Astrocyte of the spinal cord (primary cell): ENCODE results near the gene VPS4B.
"Not testable (repeated sequence)": the region's sequence is repeated elsewhere in the genome, so short reads cannot be mapped to it uniquely, and the experiment has no call there.

Source experiments
- DNase-seq: peaks from one replicate; pipeline ENCODE4 v3.0.0; 2011; ENCODE audit warnings: low read depth, low spot score
- H3K4me3 ChIP-seq: 2 replicates; pipeline ENCODE4 v1.5.1; 2011; ENCODE audit warnings: low read depth, mild to moderate bottlenecking, low read length, moderate library complexity
- in situ Hi-C: cut with HindIII; loops from 2 replicates; pipeline ENCODE4 v1.10.0; 2017; ENCODE audit warnings: low sequenced_read_pairs
- TF ChIP-seq, protein P1 (sequence below): IDR thresholded peaks from 2 replicates; pipeline ENCODE4 v1.5.1; 2012; ENCODE audit warnings: low read depth, mild to moderate bottlenecking, low read length, inconsistent platforms

Gene VPS4B

DNA sequence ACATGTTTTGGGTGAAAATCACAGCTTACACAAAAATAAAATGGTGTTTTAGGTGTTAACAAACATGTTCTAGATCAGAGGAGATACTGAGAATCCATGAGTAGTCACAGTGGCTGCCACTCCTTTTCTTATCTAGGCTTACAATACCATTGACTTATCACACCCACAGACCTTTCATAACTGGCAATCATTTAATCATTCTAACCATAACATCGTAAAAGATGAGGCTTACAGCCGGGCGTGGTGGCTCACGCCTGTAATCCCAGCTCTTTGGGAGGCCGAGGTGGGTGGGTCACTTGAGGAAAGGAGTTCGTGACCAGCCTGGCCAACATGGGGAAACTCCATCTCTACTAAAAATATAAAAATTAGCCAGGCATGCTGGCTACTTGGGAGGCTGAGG lies 35.7 kb upstream of the VPS4B start:
- TF ChIP-seq, protein P1, sequence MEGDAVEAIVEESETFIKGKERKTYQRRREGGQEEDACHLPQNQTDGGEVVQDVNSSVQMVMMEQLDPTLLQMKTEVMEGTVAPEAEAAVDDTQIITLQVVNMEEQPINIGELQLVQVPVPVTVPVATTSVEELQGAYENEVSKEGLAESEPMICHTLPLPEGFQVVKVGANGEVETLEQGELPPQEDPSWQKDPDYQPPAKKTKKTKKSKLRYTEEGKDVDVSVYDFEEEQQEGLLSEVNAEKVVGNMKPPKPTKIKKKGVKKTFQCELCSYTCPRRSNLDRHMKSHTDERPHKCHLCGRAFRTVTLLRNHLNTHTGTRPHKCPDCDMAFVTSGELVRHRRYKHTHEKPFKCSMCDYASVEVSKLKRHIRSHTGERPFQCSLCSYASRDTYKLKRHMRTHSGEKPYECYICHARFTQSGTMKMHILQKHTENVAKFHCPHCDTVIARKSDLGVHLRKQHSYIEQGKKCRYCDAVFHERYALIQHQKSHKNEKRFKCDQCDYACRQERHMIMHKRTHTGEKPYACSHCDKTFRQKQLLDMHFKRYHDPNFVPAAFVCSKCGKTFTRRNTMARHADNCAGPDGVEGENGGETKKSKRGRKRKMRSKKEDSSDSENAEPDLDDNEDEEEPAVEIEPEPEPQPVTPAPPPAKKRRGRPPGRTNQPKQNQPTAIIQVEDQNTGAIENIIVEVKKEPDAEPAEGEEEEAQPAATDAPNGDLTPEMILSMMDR = no peak
- in situ Hi-C loops = no loop called here

DNA sequence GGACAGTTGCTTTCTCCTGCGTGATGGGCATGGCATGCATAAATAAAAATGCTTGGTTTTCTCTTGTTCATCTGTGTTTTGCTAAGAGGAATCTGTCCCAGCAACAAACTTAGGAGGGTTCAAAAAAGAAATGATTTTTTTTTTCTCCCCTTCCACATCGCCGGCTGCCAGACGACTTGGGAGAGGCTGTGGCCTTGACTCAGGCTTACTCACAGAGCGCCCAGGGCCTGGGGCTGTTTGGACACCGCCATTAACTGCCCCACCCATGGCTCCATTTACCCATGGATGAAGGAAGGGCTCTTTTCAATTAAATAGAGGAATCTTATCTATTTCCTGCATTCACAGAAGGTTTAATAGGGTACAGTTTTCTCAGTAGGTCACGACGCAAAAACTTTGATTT lies 32.2 kb upstream of the VPS4B start:
- H3K4me3 ChIP-seq = no peak overlapping the region
- in situ Hi-C loops = no loop called here
- TF ChIP-seq, protein P1 = no peak
- DNase-seq = peak; percentile 4

More for the DNA sequence above, 35.7 kb upstream of the VPS4B start:
- no peak overlapping the region for H3K4me3 ChIP-seq
- no peak for DNase-seq

DNA sequence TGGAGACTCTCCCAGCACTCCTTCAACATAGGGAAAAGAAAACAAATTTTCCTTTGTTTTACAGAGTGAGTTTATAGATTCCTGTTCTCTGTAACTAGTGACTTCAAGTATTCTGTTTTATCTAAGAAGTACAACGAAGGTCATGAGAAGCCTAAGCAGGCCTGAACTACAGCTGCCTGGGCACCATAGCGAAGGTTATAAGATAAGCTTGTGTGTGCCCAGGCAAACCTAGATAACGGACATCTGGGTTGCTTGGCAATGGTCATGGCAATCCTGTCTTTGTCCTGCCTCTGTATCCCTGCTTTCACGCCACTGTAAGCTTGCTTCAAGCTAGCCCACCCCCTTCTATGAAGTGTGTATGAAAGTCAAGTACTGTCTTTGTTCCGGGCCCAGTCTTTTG lies 30.5 kb upstream of the VPS4B start:
- in situ Hi-C loops, H3K4me3 ChIP-seq, DNase-seq: not testable (repeated sequence)

DNA sequence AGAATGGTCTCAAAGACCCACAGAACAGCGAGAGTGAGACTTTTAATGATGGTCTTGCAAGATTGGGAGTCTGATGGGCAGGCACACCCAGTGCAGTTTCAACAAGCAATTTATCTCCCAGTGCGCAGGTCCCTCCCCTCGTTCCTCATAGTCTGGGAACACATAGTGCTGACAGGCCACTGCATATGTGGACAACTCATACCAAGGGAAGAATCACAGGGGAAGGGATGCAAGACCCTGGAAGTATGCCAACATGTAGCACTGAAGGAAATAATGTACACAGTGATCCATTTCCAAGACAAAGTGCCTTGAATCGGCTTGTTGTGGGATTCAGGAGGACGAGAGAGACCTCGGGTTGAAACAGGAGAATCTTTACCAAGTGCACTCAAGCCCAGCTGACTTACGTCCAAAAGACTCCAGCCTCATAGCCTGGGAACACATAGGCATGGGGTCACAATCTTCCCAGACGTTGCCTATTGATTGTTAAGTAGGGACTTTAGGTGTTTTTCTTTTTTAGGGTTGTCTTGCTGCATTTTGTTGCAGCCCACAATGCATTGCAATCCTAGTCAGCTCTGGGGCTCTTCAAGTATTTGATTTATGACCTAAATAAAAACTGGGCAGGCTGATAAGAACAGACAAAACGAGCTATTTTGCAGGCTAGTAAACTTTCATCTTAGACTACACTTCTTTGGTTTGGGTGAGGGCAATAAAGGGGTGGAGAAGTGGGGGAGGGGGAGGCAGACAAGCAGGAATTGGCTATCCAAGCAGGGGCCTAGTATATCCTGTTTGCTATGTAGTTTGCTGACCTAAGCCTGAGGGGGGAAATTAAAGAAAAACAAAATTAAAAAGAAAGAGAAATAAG lies 29.8 kb upstream of the VPS4B start:
- in situ Hi-C loops = no loop called here
- DNase-seq = no peak
- no peak overlapping the region for H3K4me3 ChIP-seq
- TF ChIP-seq, protein P1 = no peak

DNA sequence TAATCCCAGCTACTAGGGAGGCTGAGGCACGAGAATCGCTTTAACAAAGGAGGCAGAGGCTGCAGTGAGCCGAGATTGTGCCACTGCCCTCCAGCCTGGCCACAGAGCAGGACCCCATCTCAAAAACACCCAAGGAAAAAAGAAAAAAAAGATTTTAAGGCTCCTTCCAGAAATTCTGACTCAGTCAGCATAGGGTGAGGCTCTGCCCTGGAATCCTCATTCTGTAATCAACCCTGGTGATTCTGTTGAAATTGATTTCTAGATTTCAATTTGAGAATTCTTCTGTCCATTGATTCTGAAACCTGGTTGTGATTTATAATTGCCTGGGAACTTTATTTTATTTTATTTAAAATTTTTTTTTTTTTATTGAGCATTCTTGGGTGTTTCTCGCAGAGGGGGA lies 27.1 kb upstream of the VPS4B start:
- DNase-seq = no peak
- TF ChIP-seq, protein P1 = no peak
- in situ Hi-C loops = no loop called here

DNA sequence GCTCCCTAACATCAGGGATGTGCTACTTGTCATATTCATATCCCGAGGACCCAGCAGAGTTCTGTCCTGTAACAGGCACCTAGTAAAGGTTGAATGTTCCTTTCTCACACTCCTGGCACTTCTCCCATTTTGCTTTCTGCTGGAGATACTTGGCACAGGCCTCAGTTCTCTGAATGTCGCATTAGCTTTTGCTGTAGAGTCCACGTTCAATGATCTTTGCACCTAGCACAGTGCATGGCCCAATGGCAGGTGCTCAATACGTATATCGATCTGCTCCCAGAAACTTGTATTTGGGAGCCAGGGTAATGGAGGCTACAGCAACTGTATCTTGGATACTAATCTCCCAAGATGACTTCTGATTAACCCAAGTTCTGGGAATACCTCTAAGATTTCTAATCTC lies 24.8 kb upstream of the VPS4B start:
- TF ChIP-seq, protein P1 = no peak
- in situ Hi-C loops = no loop called here
- no peak for DNase-seq
- no peak overlapping the region for H3K4me3 ChIP-seq

More for the DNA sequence above, 27.1 kb upstream of the VPS4B start:
- no peak overlapping the region for H3K4me3 ChIP-seq

DNA sequence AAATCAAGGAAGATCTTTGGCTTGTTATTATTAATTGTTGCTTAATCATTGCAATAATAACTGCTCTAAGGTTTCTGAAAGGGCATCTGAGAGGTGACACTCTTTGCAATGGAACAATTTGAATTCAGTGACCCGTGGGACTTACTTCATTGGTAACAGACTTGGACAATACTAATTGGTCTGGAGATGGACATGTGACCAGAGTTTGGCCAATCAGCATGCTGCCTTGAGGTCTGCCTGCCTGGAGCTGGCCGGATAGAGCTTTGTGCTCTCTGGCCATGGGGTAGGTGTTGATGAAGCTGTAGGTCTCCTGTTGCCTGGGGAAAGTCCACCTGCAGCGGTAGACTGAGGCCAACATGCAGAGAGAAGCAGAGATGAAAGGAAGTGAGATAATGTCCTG lies 24.0 kb upstream of the VPS4B start:
- no peak overlapping the region for H3K4me3 ChIP-seq
- DNase-seq = no peak
- TF ChIP-seq, protein P1 = no peak
- in situ Hi-C loops = no loop called here
